ENCODE results near the gene GRM4.

GRCh38 chr6:33985313-33985751, 160.6 kb downstream of the GRM4 start:
- TF ChIP-seq CTCF (IDR thresholded peaks at IDR 0.05) (no peak), POLR2A (IDR thresholded peaks at IDR 0.05) (no peak)

Measured in Peyer's patch (tissue), 4 donors.